Caco-2 (cell line): ENCODE measurements around the gene HDAC4. TPM values are rescaled to one million over a fixed set of nuclear protein-coding genes. Genes with fewer than 3 reads are reported as not detected.

ENCODE experiments used
- BruUV-seq: library from RNA; stranded (reverse); fragments of 400-500 nt; replicated peaks from 2 replicates; lab custom pipeline; 2021; lab: Mats Ljungman, UMichigan
- CTCF ChIA-PET: fragments of 300-600 bp; sonication (Branson Sonifier 250); formaldehyde crosslinking; loops from one replicate; lab custom pipeline; 2022; ENCODE audit warnings: antibody characterized with exemption; lab: Charles Lee
- POLR2A ChIA-PET: fragments of 300-600 bp; sonication (Branson Sonifier 250); formaldehyde crosslinking; loops from one replicate; lab custom pipeline; 2022; ENCODE audit warnings: antibody characterized with exemption; lab: Charles Lee
- DNase-seq, 2 experiments: peaks; one replicate each; pipeline versions ENCODE4 v3.0.0 to v3.0.0-alpha.2; 2020 to 2022
- H3K27me3 ChIP-seq: replicated peaks from 2 replicates; pipeline ENCODE4 v1.6.0; 2011; ENCODE audit warnings: low read length; ENCODE audit not compliant: control insufficient read depth, insufficient read depth
- H3K36me3 ChIP-seq: 2 replicates; pipeline ENCODE4 v1.5.1; 2011; ENCODE audit warnings: low read length; ENCODE audit not compliant: control insufficient read depth, insufficient read depth
- H3K4me1 ChIP-seq: fragments of 250-450 bp; sonication (Bioruptor Pico); 2 replicates; pipeline ENCODE4 v1.5.1; 2020; ENCODE audit warnings: mild to moderate bottlenecking
- H3K4me3 ChIP-seq: 2 replicates; pipeline ENCODE4 v1.5.1; 2011; ENCODE audit warnings: low read depth, mild to moderate bottlenecking, control low read depth, low read length
- H3K9me3 ChIP-seq: fragments of 250-450 bp; sonication (Bioruptor Pico); 2 replicates; pipeline ENCODE4 v1.5.1; 2020; ENCODE audit warnings: mild to moderate bottlenecking, moderate library complexity
- H3K27ac Mint-ChIP-seq: one replicate; pipeline ENCODE4 v1.8.0; 2022; ENCODE audit warnings: mixed read lengths; ENCODE audit not compliant: unreplicated experiment
- H3K27me3 Mint-ChIP-seq: one replicate; pipeline ENCODE4 v1.8.0; 2022; ENCODE audit warnings: mixed read lengths; ENCODE audit not compliant: insufficient read depth, unreplicated experiment
- H3K36me3 Mint-ChIP-seq: one replicate; pipeline ENCODE4 v1.8.0; 2022; ENCODE audit warnings: mild to moderate bottlenecking, mixed read lengths; ENCODE audit not compliant: insufficient read depth, unreplicated experiment
- H3K4me1 Mint-ChIP-seq: one replicate; pipeline ENCODE4 v1.8.0; 2022; ENCODE audit warnings: low read depth, mixed read lengths; ENCODE audit not compliant: unreplicated experiment
- H3K4me3 Mint-ChIP-seq: one replicate; pipeline ENCODE4 v1.8.0; 2022; ENCODE audit warnings: mild to moderate bottlenecking, moderate library complexity, mixed read lengths; ENCODE audit not compliant: unreplicated experiment
- H3K9me3 Mint-ChIP-seq: one replicate; pipeline ENCODE4 v1.8.0; 2022; ENCODE audit warnings: mixed read lengths; ENCODE audit not compliant: unreplicated experiment
- intact Hi-C: fragments of 100-400 bp; cut with micrococcal nuclease; formaldehyde crosslinking; loops from one replicate; pipeline ENCODE4 v1.10.0; 2022; ENCODE audit not compliant: unreplicated experiment
- total RNA-seq: library from RNA; stranded (reverse); gene quantifications from 2 replicates; pipeline ENCODE4 v1.2.3, GENCODE V29; 2022
- TF ChIP-seq, protein P1 (sequence below), 2 experiments: fragments of 200-600 bp in 1 of 2; IDR thresholded peaks; 1 replicate in 1 of 2; 2 replicates in 1 of 2; pipeline versions ENCODE4 v1.5.1 to v1.8.0; 2011 to 2022; ENCODE audit warnings: antibody characterized with exemption in 1 of 2, control low read depth in 1 of 2, inconsistent platforms in 1 of 2, low read depth in 1 of 2, low read length in 1 of 2, mild to moderate bottlenecking in 1 of 2, moderate library complexity in 1 of 2; ENCODE audit not compliant: insufficient read depth in 1 of 2, severe bottlenecking in 1 of 2, unreplicated experiment in 1 of 2

The HDAC4 gene
- total RNA-seq, 1 experiment from 2014 or later, result 15.5 TPM

DNA sequence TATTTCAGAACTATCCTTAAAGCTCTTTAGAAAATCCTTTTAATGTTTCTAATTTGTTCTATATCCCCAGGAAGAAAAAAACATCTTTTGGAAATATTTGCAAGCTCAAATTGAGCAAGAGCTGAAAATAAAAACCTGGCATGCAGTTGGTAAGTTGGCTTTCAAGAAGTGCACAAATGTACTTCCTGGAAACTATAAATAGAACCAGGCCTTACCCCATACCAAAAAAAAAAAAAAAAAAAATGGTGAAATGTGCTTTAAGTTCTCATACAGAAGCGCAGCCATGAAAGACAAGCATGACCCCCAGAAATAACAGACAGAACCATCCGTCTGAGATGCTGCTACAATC, 178.5 kb downstream of the HDAC4 start:
- no peak for DNase-seq
- Histone ChIP-seq H3K4me3 (no peak overlapping the region), H3K27me3 (no peaks in the 10 kb centered on the region), H3K9me3 (no peaks in the 10 kb centered on the region), H3K36me3 (no peaks in the 10 kb centered on the region), H3K4me1 (no peaks in the 10 kb centered on the region)
- BruUV-seq, result no TSS peak
- H3K36me3 Mint-ChIP-seq, result no peaks in the 10 kb centered on the region
- H3K4me3 Mint-ChIP-seq, result no peak overlapping the region
- H3K4me1 Mint-ChIP-seq, result peaks cover 18% of the 10 kb centered on the region
- H3K27me3 Mint-ChIP-seq, result no peaks in the 10 kb centered on the region
- intact Hi-C loops, result no loop called here
- POLR2A ChIA-PET, result no interaction called here
- TF ChIP-seq, protein P1, sequence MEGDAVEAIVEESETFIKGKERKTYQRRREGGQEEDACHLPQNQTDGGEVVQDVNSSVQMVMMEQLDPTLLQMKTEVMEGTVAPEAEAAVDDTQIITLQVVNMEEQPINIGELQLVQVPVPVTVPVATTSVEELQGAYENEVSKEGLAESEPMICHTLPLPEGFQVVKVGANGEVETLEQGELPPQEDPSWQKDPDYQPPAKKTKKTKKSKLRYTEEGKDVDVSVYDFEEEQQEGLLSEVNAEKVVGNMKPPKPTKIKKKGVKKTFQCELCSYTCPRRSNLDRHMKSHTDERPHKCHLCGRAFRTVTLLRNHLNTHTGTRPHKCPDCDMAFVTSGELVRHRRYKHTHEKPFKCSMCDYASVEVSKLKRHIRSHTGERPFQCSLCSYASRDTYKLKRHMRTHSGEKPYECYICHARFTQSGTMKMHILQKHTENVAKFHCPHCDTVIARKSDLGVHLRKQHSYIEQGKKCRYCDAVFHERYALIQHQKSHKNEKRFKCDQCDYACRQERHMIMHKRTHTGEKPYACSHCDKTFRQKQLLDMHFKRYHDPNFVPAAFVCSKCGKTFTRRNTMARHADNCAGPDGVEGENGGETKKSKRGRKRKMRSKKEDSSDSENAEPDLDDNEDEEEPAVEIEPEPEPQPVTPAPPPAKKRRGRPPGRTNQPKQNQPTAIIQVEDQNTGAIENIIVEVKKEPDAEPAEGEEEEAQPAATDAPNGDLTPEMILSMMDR (IDR thresholded peaks at IDR 0.05; ENCODE audit: insufficient read depth in 1 of 2, low read depth in 1 of 2, low read length in 1 of 2, severe bottlenecking in 1 of 2, unreplicated experiment in 1 of 2), result no peak
- H3K27ac Mint-ChIP-seq, result no peak overlapping the region
- CTCF ChIA-PET, result no interaction called here
- H3K9me3 Mint-ChIP-seq, result no peaks in the 10 kb centered on the region

DNA sequence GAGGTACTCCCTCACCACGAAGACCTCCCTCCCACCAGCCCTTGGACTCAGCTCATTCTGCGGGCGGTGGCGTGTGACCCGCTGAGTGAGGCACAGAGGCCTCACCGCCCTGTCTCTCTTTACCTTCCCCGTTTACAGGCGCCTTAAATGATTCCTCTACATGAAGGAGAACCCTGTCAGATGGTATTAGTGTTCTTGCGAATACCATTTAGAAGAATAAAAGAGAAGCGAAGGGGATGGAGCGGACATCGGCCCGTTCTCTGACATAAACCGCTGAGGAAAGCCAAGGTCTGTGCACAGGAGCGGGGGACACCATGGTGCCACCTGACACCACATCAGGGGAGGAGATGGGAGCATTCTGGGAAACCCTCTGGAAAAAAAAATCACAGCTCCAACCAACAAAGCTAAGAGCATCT, 179.8 kb downstream of the HDAC4 start:
- Mint-ChIP-seq H3K27ac (no peak overlapping the region), H3K4me1 (peaks cover 13% of the 10 kb centered on the region), H3K36me3 (no peaks in the 10 kb centered on the region), H3K9me3 (no peaks in the 10 kb centered on the region), H3K4me3 (no peak overlapping the region), H3K27me3 (no peaks in the 10 kb centered on the region)
- no TSS peak for BruUV-seq
- Histone ChIP-seq H3K4me1 (no peaks in the 10 kb centered on the region), H3K27me3 (no peaks in the 10 kb centered on the region), H3K9me3 (no peaks in the 10 kb centered on the region), H3K4me3 (no peak overlapping the region), H3K36me3 (no peaks in the 10 kb centered on the region)
- POLR2A ChIA-PET, result no interaction called here
- TF ChIP-seq, protein P1 (IDR thresholded peaks at IDR 0.05; ENCODE audit: insufficient read depth in 1 of 2, low read depth in 1 of 2, low read length in 1 of 2, severe bottlenecking in 1 of 2, unreplicated experiment in 1 of 2), result no peak
- DNase-seq, result no peak
- intact Hi-C loops, result no loop called here
- CTCF ChIA-PET, result no interaction called here

DNA sequence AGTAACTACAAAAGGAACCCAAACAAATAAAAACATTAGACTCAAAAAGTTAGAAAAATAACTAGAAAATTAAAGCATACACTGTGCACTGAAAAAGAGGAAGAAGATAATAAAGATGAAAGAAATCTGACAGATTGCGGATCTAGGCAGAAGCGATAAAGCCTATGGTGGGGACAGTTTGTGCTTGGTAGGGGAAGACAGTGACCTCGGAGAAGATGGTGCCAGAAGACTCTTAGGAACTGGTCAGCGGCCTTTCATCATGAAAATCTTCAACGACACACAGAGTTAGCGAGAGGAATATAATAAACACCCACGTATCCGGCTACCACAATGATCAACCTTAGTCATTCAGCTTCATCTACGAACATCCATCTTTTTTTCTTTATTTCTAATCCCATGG, 180.5 kb downstream of the HDAC4 start:
- no peak overlapping the region for H3K27ac Mint-ChIP-seq

More for the DNA sequence above, 180.5 kb downstream of the HDAC4 start:
- ChIA-PET POLR2A (no interaction called here), CTCF (no interaction called here)
- H3K36me3 Mint-ChIP-seq, result no peaks in the 10 kb centered on the region
- H3K27me3 ChIP-seq, result no peaks in the 10 kb centered on the region
- no peaks in the 10 kb centered on the region for H3K36me3 ChIP-seq
- TF ChIP-seq, protein P1 (IDR thresholded peaks at IDR 0.05; ENCODE audit: insufficient read depth in 1 of 2, low read depth in 1 of 2, low read length in 1 of 2, severe bottlenecking in 1 of 2, unreplicated experiment in 1 of 2), result no peak
- no peaks in the 10 kb centered on the region for H3K27me3 Mint-ChIP-seq
- BruUV-seq, result no TSS peak
- H3K9me3 Mint-ChIP-seq, result no peaks in the 10 kb centered on the region
- H3K4me1 ChIP-seq, result no peaks in the 10 kb centered on the region
- no peak overlapping the region for H3K4me3 Mint-ChIP-seq
- peaks cover 13% of the 10 kb centered on the region for H3K4me1 Mint-ChIP-seq
- H3K9me3 ChIP-seq, result no peaks in the 10 kb centered on the region
- no peak overlapping the region for H3K4me3 ChIP-seq
- intact Hi-C loops, result no loop called here
- DNase-seq, result no peak
